Liver (tissue), 3 donors: ENCODE measurements around the gene CYB5A.

Experiments
- EGR1 ChIP-seq, 2 donors: IDR thresholded peaks; 2 replicates each; pipeline ENCODE4 v1.6.1; 2016 to 2018; ENCODE audit warnings: antibody characterized with exemption in 2 of 2, low read depth in 2 of 2
- GABPA ChIP-seq, 2 donors: IDR thresholded peaks in 1 of 2; conservative IDR thresholded peaks in 1 of 2; 2 replicates each; pipeline ENCODE4 v1.6.1; 2016; ENCODE audit warnings: antibody characterized with exemption in 2 of 2, mild to moderate bottlenecking in 1 of 2, moderate library complexity in 1 of 2
- JUND ChIP-seq, 2 donors: IDR thresholded peaks; 2 replicates each; pipeline ENCODE4 v1.6.1; 2016; ENCODE audit warnings: antibody characterized with exemption in 2 of 2
- RAD21 ChIP-seq, 2 donors: IDR thresholded peaks; 2 replicates each; pipeline ENCODE4 v1.6.1; 2016; ENCODE audit warnings: antibody characterized with exemption in 2 of 2, mild to moderate bottlenecking in 2 of 2
- RXRA ChIP-seq, 2 donors: IDR thresholded peaks; 2 replicates each; pipeline ENCODE4 v1.6.1; 2017 to 2018; ENCODE audit warnings: antibody characterized with exemption in 2 of 2, mild to moderate bottlenecking in 1 of 2
- TAF1 ChIP-seq: conservative IDR thresholded peaks from 2 replicates; pipeline ENCODE4 v1.6.1; 2016; ENCODE audit warnings: antibody characterized with exemption, mild to moderate bottlenecking
- YY1 ChIP-seq: IDR thresholded peaks from 2 replicates; pipeline ENCODE4 v1.6.1; 2016; ENCODE audit warnings: antibody characterized with exemption, mild to moderate bottlenecking
- TF ChIP-seq, protein P1 (sequence below): fragments of 150-350 bp; IDR thresholded peaks from 2 replicates; pipeline ENCODE4 v1.5.1; 2017; ENCODE audit warnings: improper control_type of control experiment, low read depth, low read length; ENCODE audit not compliant: missing input control
- TF ChIP-seq, protein P2 (sequence below): IDR thresholded peaks from 2 replicates; pipeline ENCODE4 v1.6.1; 2016; ENCODE audit warnings: antibody characterized with exemption
- TF ChIP-seq, protein P3 (sequence below): IDR thresholded peaks from 2 replicates; pipeline ENCODE4 v1.6.1; 2016; ENCODE audit warnings: antibody characterized with exemption
- donor health status: healthy.
- donor health status: healthy.

DNA sequence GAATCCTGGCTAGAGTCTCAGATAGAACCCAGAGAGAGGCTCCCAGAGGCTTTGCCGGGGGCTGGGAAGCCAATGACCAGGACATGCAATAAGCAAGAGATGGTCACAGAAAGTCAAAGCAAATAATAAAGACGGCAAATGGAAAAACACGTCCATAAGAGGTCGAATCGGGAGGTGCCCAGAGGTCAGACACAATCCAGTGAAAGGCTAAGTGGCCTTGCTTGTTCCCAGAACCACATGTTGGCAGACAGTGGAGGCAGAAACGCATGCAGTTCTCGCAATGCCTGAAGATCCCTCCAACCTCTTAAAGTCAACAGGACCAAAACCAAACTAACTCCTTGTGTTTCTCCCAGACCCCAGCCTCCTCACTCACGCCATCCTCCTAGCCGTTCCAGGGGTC, 3.0 kb downstream of the CYB5A start:
- TF ChIP-seq, protein P1, sequence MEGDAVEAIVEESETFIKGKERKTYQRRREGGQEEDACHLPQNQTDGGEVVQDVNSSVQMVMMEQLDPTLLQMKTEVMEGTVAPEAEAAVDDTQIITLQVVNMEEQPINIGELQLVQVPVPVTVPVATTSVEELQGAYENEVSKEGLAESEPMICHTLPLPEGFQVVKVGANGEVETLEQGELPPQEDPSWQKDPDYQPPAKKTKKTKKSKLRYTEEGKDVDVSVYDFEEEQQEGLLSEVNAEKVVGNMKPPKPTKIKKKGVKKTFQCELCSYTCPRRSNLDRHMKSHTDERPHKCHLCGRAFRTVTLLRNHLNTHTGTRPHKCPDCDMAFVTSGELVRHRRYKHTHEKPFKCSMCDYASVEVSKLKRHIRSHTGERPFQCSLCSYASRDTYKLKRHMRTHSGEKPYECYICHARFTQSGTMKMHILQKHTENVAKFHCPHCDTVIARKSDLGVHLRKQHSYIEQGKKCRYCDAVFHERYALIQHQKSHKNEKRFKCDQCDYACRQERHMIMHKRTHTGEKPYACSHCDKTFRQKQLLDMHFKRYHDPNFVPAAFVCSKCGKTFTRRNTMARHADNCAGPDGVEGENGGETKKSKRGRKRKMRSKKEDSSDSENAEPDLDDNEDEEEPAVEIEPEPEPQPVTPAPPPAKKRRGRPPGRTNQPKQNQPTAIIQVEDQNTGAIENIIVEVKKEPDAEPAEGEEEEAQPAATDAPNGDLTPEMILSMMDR, result no peak
- TF ChIP-seq RAD21 (IDR thresholded peaks at IDR 0.05), result peak in 1 of 2 donors; percentile 32
- TF ChIP-seq, protein P2, sequence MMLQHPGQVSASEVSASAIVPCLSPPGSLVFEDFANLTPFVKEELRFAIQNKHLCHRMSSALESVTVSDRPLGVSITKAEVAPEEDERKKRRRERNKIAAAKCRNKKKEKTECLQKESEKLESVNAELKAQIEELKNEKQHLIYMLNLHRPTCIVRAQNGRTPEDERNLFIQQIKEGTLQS, result peak; percentile 36
- TF ChIP-seq GABPA (IDR thresholded peaks at IDR 0.05 in 1 of 2, conservative IDR thresholded peaks at IDR 0.05 in 1 of 2), result no peak
- TF ChIP-seq EGR1 (IDR thresholded peaks at IDR 0.05; ENCODE audit: low read depth in 2 of 2), result no peak
- TF ChIP-seq YY1, result no peak
- TF ChIP-seq JUND (IDR thresholded peaks at IDR 0.05), result no peak
- peak; percentile 44 to 83 for TF ChIP-seq RXRA (IDR thresholded peaks at IDR 0.05)
- TF ChIP-seq, protein P3, sequence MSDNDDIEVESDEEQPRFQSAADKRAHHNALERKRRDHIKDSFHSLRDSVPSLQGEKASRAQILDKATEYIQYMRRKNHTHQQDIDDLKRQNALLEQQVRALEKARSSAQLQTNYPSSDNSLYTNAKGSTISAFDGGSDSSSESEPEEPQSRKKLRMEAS, result peak; percentile 33
- peak; percentile 87 for TF ChIP-seq TAF1
